Ishikawa (cell line): ENCODE results near the gene LNX2.

Source experiments
- CEBPB ChIP-seq: IDR thresholded peaks from 2 replicates; pipeline ENCODE4 v1.6.1; 2012
- CREB1 ChIP-seq: IDR thresholded peaks from 2 replicates; pipeline ENCODE4 v1.6.1; 2012; ENCODE audit warnings: low read depth
- EGR1 ChIP-seq: IDR thresholded peaks from 2 replicates; pipeline ENCODE4 v1.6.1; 2012
- EP300 ChIP-seq: IDR thresholded peaks from 2 replicates; pipeline ENCODE4 v1.6.1; 2012; ENCODE audit warnings: borderline replicate concordance
- FOXM1 ChIP-seq: IDR thresholded peaks from 2 replicates; pipeline ENCODE4 v1.6.1; 2012; ENCODE audit warnings: low read depth, borderline replicate concordance
- NFIC ChIP-seq: IDR thresholded peaks from 2 replicates; pipeline ENCODE4 v1.6.1; 2012
- RAD21 ChIP-seq: IDR thresholded peaks from 2 replicates; pipeline ENCODE4 v1.6.1; 2012; ENCODE audit warnings: low read depth
- TAF1 ChIP-seq: IDR thresholded peaks from 2 replicates; pipeline ENCODE4 v1.6.1; 2012; ENCODE audit warnings: low read depth, mild to moderate bottlenecking
- TCF12 ChIP-seq: IDR thresholded peaks from 2 replicates; pipeline ENCODE4 v1.6.1; 2012; ENCODE audit warnings: low read depth
- TEAD4 ChIP-seq: IDR thresholded peaks from 2 replicates; pipeline ENCODE4 v1.6.1; 2012
- YY1 ChIP-seq: IDR thresholded peaks from 2 replicates; pipeline ENCODE4 v1.6.1; 2012; ENCODE audit warnings: low read depth
- ZBTB7A ChIP-seq: IDR thresholded peaks from 2 replicates; pipeline ENCODE4 v1.6.1; 2012; ENCODE audit warnings: low read depth
- TF ChIP-seq, protein P1 (sequence below): IDR thresholded peaks from 2 replicates; pipeline ENCODE4 v1.6.1; 2012
- TF ChIP-seq, protein P2 (sequence below): IDR thresholded peaks from 2 replicates; pipeline ENCODE4 v1.6.1; 2012; ENCODE audit warnings: low read depth, mild to moderate bottlenecking
- TF ChIP-seq, protein P3 (sequence below): IDR thresholded peaks from 2 replicates; pipeline ENCODE4 v1.6.1; 2012

The LNX2 gene

DNA sequence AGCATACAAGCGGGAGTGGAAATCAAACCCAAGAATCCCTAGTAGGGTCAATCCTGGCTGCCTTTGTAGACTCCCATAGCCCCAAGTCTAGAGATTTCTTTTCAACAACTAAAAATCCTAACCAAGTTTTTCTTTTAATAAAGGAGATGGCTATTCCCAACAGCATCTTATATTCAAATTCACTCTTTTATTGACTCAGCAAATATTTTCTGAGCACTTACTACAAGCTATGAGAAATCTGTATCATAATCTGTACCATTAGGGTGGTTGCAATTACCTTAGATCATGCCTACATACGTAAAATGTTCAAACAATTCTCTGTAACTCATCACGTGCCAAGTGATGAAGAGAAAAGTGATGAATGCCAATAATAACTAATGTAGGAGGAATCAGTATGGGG lies 54.5 kb downstream of the LNX2 start:
- TF ChIP-seq ZBTB7A, result no peak
- TF ChIP-seq TEAD4, result no peak
- TF ChIP-seq CEBPB, result no peak
- TF ChIP-seq CREB1, result no peak

DNA sequence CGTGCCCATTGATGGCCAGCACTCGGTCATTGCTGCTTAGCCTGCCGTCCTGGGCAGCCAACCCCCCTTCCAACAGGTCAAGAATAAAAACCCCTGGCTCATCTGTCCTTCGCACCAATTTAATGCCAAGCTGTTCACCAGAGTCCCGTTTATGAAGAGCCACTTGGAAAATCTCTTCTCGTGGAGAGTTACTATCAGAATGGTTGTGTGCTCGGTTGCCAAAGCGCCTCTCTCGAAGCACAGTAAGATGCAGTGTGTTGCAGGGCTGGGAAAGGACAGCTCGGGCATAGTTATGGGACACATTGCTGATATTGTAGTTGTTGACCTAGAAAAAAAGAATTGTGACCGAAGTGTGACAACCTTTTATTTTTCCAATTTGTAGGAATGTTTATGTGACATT lies 57.9 kb downstream of the LNX2 start:
- TF ChIP-seq FOXM1, result no peak

DNA sequence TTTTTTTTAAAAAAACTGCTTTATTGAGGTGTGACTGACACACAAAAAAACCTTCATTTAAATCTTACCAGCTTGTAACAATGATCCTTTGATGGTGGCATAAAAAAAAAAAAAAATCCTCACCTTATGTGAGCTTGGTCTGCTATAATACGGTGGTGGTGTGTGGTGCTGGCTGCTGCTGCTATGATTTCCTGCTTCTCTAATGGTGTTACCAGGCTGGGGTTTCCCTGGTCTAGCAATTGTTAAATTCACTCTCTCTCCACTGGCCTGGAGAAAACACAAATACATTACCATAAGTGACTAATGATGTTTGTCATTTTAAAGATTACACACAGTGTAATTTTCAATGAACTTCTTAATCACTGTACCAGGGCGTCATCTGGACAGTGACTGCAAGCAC lies 60.6 kb downstream of the LNX2 start:
- TF ChIP-seq FOXM1, result no peak
- TF ChIP-seq EGR1, result no peak
- TF ChIP-seq TAF1, result no peak
- no peak for TF ChIP-seq NFIC
- TF ChIP-seq CEBPB, result no peak
- no peak for TF ChIP-seq TCF12
- TF ChIP-seq, protein P1, sequence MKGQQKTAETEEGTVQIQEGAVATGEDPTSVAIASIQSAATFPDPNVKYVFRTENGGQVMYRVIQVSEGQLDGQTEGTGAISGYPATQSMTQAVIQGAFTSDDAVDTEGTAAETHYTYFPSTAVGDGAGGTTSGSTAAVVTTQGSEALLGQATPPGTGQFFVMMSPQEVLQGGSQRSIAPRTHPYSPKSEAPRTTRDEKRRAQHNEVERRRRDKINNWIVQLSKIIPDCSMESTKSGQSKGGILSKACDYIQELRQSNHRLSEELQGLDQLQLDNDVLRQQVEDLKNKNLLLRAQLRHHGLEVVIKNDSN, result no peak
- TF ChIP-seq, protein P2, sequence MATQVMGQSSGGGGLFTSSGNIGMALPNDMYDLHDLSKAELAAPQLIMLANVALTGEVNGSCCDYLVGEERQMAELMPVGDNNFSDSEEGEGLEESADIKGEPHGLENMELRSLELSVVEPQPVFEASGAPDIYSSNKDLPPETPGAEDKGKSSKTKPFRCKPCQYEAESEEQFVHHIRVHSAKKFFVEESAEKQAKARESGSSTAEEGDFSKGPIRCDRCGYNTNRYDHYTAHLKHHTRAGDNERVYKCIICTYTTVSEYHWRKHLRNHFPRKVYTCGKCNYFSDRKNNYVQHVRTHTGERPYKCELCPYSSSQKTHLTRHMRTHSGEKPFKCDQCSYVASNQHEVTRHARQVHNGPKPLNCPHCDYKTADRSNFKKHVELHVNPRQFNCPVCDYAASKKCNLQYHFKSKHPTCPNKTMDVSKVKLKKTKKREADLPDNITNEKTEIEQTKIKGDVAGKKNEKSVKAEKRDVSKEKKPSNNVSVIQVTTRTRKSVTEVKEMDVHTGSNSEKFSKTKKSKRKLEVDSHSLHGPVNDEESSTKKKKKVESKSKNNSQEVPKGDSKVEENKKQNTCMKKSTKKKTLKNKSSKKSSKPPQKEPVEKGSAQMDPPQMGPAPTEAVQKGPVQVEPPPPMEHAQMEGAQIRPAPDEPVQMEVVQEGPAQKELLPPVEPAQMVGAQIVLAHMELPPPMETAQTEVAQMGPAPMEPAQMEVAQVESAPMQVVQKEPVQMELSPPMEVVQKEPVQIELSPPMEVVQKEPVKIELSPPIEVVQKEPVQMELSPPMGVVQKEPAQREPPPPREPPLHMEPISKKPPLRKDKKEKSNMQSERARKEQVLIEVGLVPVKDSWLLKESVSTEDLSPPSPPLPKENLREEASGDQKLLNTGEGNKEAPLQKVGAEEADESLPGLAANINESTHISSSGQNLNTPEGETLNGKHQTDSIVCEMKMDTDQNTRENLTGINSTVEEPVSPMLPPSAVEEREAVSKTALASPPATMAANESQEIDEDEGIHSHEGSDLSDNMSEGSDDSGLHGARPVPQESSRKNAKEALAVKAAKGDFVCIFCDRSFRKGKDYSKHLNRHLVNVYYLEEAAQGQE, result no peak
- TF ChIP-seq RAD21, result no peak
- TF ChIP-seq CREB1, result no peak
- no peak for TF ChIP-seq TEAD4
- no peak for TF ChIP-seq YY1
- no peak for TF ChIP-seq ZBTB7A
- TF ChIP-seq, protein P3, sequence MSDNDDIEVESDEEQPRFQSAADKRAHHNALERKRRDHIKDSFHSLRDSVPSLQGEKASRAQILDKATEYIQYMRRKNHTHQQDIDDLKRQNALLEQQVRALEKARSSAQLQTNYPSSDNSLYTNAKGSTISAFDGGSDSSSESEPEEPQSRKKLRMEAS, result no peak
- no peak for TF ChIP-seq EP300

DNA sequence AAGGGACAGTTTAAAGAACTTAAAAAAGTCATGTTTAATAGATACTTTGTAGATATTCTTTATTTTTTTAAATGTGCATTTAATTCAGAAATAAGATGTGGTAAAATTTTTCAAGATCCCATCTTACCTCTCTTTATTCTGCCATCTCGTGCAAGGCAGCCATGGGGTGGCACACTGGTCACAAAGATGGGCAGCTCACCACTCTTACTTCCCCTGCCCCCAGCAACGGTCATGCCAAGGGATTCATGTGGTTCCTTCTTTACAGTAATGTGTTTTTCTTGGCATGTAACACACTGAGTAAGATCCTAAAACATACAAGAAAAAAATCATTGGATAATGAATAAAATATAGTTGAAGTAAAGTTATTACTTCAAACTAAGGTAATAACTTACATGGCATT lies 64.2 kb downstream of the LNX2 start:
- TF ChIP-seq RAD21 (peak; percentile 4; the same call in 1 of the 2 replicates), EP300 (no peak)

DNA sequence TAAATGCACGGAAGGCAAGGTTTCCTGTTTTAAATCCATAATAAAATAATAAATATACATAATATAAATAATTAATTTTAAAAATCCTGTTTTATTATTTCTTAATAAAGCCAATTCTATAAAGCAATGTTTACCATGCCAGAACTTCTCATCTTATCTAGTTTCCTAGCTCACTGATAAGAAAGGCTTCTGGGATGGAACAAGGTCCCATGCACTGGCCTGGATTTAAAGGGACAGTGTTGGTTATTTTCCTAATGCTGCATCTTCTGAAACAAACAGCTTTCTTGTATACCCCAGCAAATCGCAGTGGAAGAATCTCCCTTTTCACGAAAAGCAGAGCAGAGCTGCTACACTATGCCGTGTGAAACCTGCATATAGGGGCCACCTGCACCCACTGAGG lies 68.8 kb downstream of the LNX2 start:
- TF ChIP-seq RAD21 (no peak), CEBPB (no peak), YY1 (no peak), NFIC (no peak), TEAD4 (no peak), EGR1 (no peak), CREB1 (no peak), FOXM1 (no peak), TCF12 (no peak)
- TF ChIP-seq, protein P2, result no peak
- TF ChIP-seq, protein P1, result no peak

DNA sequence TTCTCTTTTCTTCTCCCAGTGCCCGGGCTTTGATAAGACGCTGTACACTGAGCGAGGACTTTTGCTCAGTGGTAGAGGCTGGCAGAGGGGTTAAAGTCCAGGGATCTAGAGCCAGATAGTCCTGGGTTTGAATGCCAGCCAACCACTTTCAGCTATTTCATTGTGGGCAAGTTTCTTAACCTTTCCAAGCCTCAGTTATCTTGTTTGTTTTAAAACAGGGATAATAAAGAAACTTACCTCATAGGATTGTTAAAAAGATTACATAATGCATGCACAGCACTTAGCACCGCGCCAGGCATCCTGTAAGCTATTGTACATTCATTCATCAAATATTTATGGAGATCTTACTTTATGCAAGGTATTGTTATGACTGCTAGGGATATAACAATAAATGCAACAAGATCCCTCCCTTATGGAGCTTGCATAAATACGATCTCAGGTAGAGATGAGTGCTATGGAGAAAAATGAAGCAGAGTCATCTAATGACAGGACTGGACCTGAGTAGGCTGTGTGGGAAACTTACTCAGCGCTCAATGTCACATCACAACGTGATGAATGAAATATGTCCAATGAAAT lies 70.8 kb downstream of the LNX2 start:
- TF ChIP-seq NFIC, result no peak
- TF ChIP-seq, protein P1, result no peak
- no peak for TF ChIP-seq TEAD4
- no peak for TF ChIP-seq CREB1
- TF ChIP-seq, protein P2, result no peak
- TF ChIP-seq TAF1, result no peak
- TF ChIP-seq, protein P3, result no peak
- no peak for TF ChIP-seq ZBTB7A
